HEK293 (cell line): ENCODE data around the gene TMEM238.
A peak's percentile ranks its signal among the peaks of the same experiment; 100 is the strongest.

ENCODE experiments used
- BCL11A ChIP-seq: fragments of 450-650 bp; formaldehyde crosslinking; IDR thresholded peaks from 2 replicates; pipeline ENCODE4 v1.5.1; 2016; ENCODE audit warnings: low read depth, missing biosample characterization, missing genetic modification characterization
- GLIS1 ChIP-seq: fragments of 450-650 bp; formaldehyde crosslinking; IDR thresholded peaks from 2 replicates; pipeline ENCODE4 v1.5.1; 2016; ENCODE audit warnings: missing biosample characterization, missing genetic modification characterization
- HOXC10 ChIP-seq: sonication (generic); formaldehyde crosslinking; IDR thresholded peaks from 2 replicates; pipeline ENCODE4 v1.8.1; 2023; ENCODE audit warnings: mild to moderate bottlenecking, missing genetic modification reagents
- KLF10 ChIP-seq: fragments of 450-650 bp; IDR thresholded peaks from 2 replicates; pipeline ENCODE4 v1.5.1; 2018; ENCODE audit warnings: missing biosample characterization, mild to moderate bottlenecking, missing genetic modification characterization
- KLF17 ChIP-seq: fragments of 450-650 bp; formaldehyde crosslinking; IDR thresholded peaks from 2 replicates; pipeline ENCODE4 v1.5.1; 2016; ENCODE audit warnings: missing biosample characterization, missing genetic modification characterization
- KLF9 ChIP-seq: fragments of 450-650 bp; formaldehyde crosslinking; IDR thresholded peaks from 2 replicates; pipeline ENCODE4 v1.5.1; 2016; ENCODE audit warnings: missing biosample characterization, missing genetic modification characterization, low read depth
- MYNN ChIP-seq: fragments of 450-650 bp; formaldehyde crosslinking; IDR thresholded peaks from 2 replicates; pipeline ENCODE4 v1.5.1; 2016; ENCODE audit warnings: missing biosample characterization, missing genetic modification characterization, borderline replicate concordance
- PBX3 ChIP-seq: sonication (generic); formaldehyde crosslinking; IDR thresholded peaks from 2 replicates; pipeline ENCODE4 v1.8.1; 2022; ENCODE audit warnings: mild to moderate bottlenecking, moderate library complexity, missing genetic modification reagents
- PRDM1 ChIP-seq: fragments of 450-650 bp; formaldehyde crosslinking; IDR thresholded peaks from 2 replicates; pipeline ENCODE4; 2016; ENCODE audit warnings: missing biosample characterization, missing genetic modification characterization
- SCRT1 ChIP-seq: fragments of 450-650 bp; formaldehyde crosslinking; IDR thresholded peaks from 2 replicates; pipeline ENCODE4 v1.5.1; 2016; ENCODE audit warnings: missing biosample characterization, missing genetic modification characterization, borderline replicate concordance
- SP7 ChIP-seq: fragments of 450-650 bp; formaldehyde crosslinking; IDR thresholded peaks from 2 replicates; pipeline ENCODE4 v1.5.1; 2016; ENCODE audit warnings: missing biosample characterization, missing genetic modification characterization
- ZBTB1 ChIP-seq: fragments of 450-650 bp; formaldehyde crosslinking; IDR thresholded peaks from 2 replicates; pipeline ENCODE4 v1.5.1; 2016; ENCODE audit warnings: missing biosample characterization, missing genetic modification characterization
- ZBTB26 ChIP-seq: fragments of 450-650 bp; formaldehyde crosslinking; optimal IDR thresholded peaks from 2 replicates; pipeline ENCODE3; 2016; ENCODE audit warnings: missing biosample characterization, mild to moderate bottlenecking, missing genetic modification characterization
- ZBTB7A ChIP-seq: fragments of 450-650 bp; formaldehyde crosslinking; IDR thresholded peaks from 2 replicates; pipeline ENCODE4 v1.5.1; 2016; ENCODE audit warnings: low read depth, missing biosample characterization, missing genetic modification characterization
- ZFHX2 ChIP-seq: fragments of 450-650 bp; formaldehyde crosslinking; conservative IDR thresholded peaks from 2 replicates; pipeline ENCODE4 v1.5.1; 2016; ENCODE audit warnings: missing biosample characterization, missing genetic modification characterization
- ZFP41 ChIP-seq: fragments of 450-650 bp; formaldehyde crosslinking; IDR thresholded peaks from 2 replicates; pipeline ENCODE4 v1.5.1; 2016; ENCODE audit warnings: missing biosample characterization, missing genetic modification characterization, borderline replicate concordance
- ZIC2 ChIP-seq: fragments of 450-650 bp; formaldehyde crosslinking; IDR thresholded peaks from 2 replicates; pipeline ENCODE4 v1.5.1; 2016; ENCODE audit warnings: missing biosample characterization, missing genetic modification characterization
- ZNF24 ChIP-seq: fragments of 450-650 bp; formaldehyde crosslinking; IDR thresholded peaks from 2 replicates; pipeline ENCODE4 v1.5.1; 2016; ENCODE audit warnings: missing biosample characterization, missing genetic modification characterization
- ZNF335 ChIP-seq: fragments of 450-650 bp; formaldehyde crosslinking; conservative IDR thresholded peaks from 2 replicates; pipeline ENCODE4 v1.5.1; 2016; ENCODE audit warnings: missing biosample characterization, missing genetic modification characterization
- ZNF37A ChIP-seq: fragments of 450-650 bp; IDR thresholded peaks from 2 replicates; pipeline ENCODE4 v1.5.1; 2018; ENCODE audit warnings: missing biosample characterization, missing genetic modification characterization
- ZNF394 ChIP-seq: fragments of 450-650 bp; formaldehyde crosslinking; IDR thresholded peaks from 2 replicates; pipeline ENCODE4 v1.5.1; 2016; ENCODE audit warnings: missing biosample characterization, missing genetic modification characterization, mild to moderate bottlenecking, moderate library complexity, borderline replicate concordance
- ZNF398 ChIP-seq: fragments of 450-650 bp; formaldehyde crosslinking; IDR thresholded peaks from 2 replicates; pipeline ENCODE4 v1.5.1; 2017; ENCODE audit warnings: missing biosample characterization, missing genetic modification characterization
- ZNF513 ChIP-seq: fragments of 450-650 bp; IDR thresholded peaks from 2 replicates; pipeline ENCODE4 v1.5.1; 2018; ENCODE audit warnings: missing biosample characterization, missing genetic modification characterization
- ZNF555 ChIP-seq: fragments of 450-650 bp; formaldehyde crosslinking; conservative IDR thresholded peaks from 2 replicates; pipeline ENCODE4 v1.5.1; 2017; ENCODE audit warnings: missing biosample characterization, mild to moderate bottlenecking, missing genetic modification characterization, inconsistent platforms
- ZNF600 ChIP-seq: fragments of 450-650 bp; formaldehyde crosslinking; IDR thresholded peaks from 2 replicates; pipeline ENCODE4 v1.5.1; 2016; ENCODE audit warnings: missing biosample characterization, missing genetic modification characterization
- ZNF677 ChIP-seq: fragments of 450-650 bp; IDR thresholded peaks from 2 replicates; pipeline ENCODE4 v1.5.0; 2018; ENCODE audit warnings: missing biosample characterization, mild to moderate bottlenecking, missing genetic modification characterization, moderate library complexity
- ZNF747 ChIP-seq: fragments of 450-650 bp; formaldehyde crosslinking; IDR thresholded peaks from 2 replicates; pipeline ENCODE4 v1.5.1; 2016; ENCODE audit warnings: missing biosample characterization, missing genetic modification characterization
- ZNF76 ChIP-seq: fragments of 450-650 bp; formaldehyde crosslinking; IDR thresholded peaks from 2 replicates; pipeline ENCODE4; 2016; ENCODE audit warnings: low read depth, missing biosample characterization, missing genetic modification characterization, borderline replicate concordance
- ZXDB ChIP-seq: fragments of 450-650 bp; formaldehyde crosslinking; IDR thresholded peaks from 2 replicates; pipeline ENCODE4 v1.5.1; 2016; ENCODE audit warnings: missing biosample characterization, missing genetic modification characterization

The TMEM238 gene

GRCh38 chr19:55407800-55408532 is 23.9 kb upstream of the TMEM238 start (continued):
- TF ChIP-seq PBX3 (CRISPR knock-in tag), result peak; percentile 93
- TF ChIP-seq KLF10, result peak; percentile 95
- TF ChIP-seq ZFHX2, result peak; percentile 65
- 0 out of 2 replicates have a peak, but pooled peaks have one; percentile 29 for TF ChIP-seq ZIC2
- peak; percentile 70; the same call in 1 of the 2 replicates for TF ChIP-seq ZBTB1
- TF ChIP-seq ZNF513, result 0 out of 2 replicates have a peak, but pooled peaks have one; percentile 1
- peak; percentile 98 for TF ChIP-seq ZXDB
- TF ChIP-seq ZNF747 (tag by site-specific recombination), result no peak
- no peak for TF ChIP-seq ZFP41 (tag by site-specific recombination)
- no peak for TF ChIP-seq SCRT1 (tag by site-specific recombination)
- 0 out of 2 replicates have a peak, but pooled peaks have one; percentile 14 for TF ChIP-seq ZNF394
- TF ChIP-seq ZNF335 (tag by site-specific recombination), result peak; percentile 96
- 0 out of 2 replicates have a peak, but pooled peaks have one; percentile 87 for TF ChIP-seq HOXC10 (CRISPR knock-in tag)
- peak; percentile 72; the same call in 1 of the 2 replicates for TF ChIP-seq ZBTB7A (tag by site-specific recombination)
- no peak for TF ChIP-seq PRDM1 (tag by site-specific recombination)
- no peak for TF ChIP-seq ZNF37A (tag by site-specific recombination)
- peak; percentile 89 for TF ChIP-seq GLIS1 (tag by site-specific recombination)
- TF ChIP-seq ZNF555 (tag by site-specific recombination), result no peak
- TF ChIP-seq ZBTB26 (tag by site-specific recombination), result peak; percentile 98
- TF ChIP-seq KLF17 (tag by site-specific recombination), result peak; percentile 89; the same call in 1 of the 2 replicates
- TF ChIP-seq ZNF600, result no peak
- peak; percentile 58; the same call in 1 of the 2 replicates for TF ChIP-seq KLF9
- TF ChIP-seq BCL11A, result peak; percentile 67; the same call in 1 of the 2 replicates
- TF ChIP-seq MYNN (tag by site-specific recombination), result no peak
- TF ChIP-seq ZNF24 (tag by site-specific recombination), result peak; percentile 96
- peak; percentile 70; the same call in 1 of the 2 replicates for TF ChIP-seq ZNF76
- no peak for TF ChIP-seq ZNF677 (tag by site-specific recombination)
- TF ChIP-seq SP7 (tag by site-specific recombination), result peak; percentile 84
- TF ChIP-seq ZNF398 (tag by site-specific recombination), result peak; percentile 94
